ENCODE results near the gene TMCC2.
"Not testable (repeated sequence)": the region's sequence is repeated elsewhere in the genome, so short reads cannot be mapped to it uniquely, and the experiment has no call there.

TMCC2 gene

DNA sequence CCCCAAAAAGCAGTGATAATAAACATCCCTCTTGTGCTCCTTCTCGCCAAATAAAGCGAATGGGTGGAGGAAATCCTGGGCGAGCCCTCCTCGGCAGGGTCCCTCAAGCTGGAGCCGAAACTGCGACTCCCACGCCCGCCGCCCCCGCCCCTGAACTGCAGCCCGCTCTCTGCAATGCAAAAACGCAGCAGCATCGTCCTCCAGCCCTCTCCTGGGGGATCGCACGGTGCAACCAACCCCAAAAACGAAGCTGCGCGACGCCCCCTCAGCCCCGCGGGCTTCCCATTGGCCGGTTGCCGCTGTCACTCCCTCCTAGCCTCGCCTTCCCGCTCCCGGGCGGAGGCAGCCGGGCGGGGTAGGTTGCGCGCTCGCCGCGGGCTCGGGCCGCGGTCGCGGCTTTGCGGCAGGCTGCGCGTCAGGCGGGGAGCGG is at the start of gene TMCC2:
TMCC2 (plus strand) TSS at position 363 of the 430 bp plus-strand sequence. CDS start 619 bp downstream, outside the sequence.
- peak; percentile 46 to 73 (median 58) for DNase-seq

- no peak for DNase-seq
Observed at GRCh38 chr1:205179842-205180241, 47.9 kb upstream of the TMCC2 start.

DNA sequence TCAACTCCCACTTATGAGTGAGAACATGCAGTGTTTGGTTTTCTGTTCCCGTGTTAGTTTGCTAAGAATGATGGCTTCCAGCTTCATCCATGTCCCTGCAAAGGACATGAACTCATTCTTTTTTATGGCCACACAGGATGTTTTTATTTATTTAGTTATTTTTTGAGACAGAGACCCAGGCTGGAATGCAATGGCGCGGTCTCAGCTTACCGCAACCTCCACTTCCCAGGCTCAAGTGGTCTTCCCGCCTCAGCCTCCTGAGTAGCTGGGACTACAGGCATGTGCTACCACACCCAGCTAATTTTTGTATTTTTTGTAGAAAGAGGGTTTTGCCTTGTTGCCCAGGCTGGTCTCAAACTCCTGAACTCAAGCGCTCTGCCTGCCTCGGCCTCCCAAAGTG is 47.4 kb upstream of the TMCC2 start:
- not testable (repeated sequence) for DNase-seq

DNA sequence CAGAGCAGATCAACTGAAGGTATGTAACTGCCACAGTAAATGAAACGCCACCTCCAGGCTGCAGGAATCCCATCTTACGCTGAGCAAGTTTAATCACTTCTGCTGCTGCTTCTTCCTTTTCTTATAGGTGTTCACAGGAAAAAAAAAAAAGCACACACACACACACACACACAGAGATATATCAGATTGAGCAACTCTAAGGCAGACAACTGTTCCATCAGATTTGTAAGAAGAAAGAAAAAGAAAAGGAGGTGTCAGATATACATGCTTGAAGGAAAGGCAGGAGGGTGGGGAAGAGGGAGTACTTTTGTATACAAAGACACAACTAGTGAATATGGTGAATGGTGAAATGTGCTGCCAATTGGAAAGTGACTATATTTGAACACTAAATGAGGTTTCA is 44.8 kb upstream of the TMCC2 start:
- no peak for DNase-seq

GRCh38 chr1:205183676-205184335 is 43.9 kb upstream of the TMCC2 start:
- DNase-seq, result no peak

DNA sequence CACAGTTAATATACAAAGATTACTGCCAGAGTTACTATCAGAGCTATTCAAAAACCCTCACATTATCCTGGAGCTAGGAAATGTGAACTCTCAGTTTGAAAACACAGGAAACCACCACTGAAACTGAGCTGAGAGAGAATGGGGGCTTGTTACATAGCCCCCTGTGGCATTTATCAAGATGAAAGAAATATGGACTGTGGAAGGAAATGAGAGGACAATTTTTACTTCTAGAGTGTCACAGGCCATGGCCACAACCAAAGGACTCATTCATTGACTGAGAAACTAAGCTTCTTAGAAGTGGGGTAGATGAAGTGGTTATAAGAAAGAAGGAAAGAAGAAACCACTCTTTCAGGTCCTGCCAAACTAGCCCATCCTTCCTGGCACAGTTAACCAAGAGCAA is 41.6 kb upstream of the TMCC2 start:
- no peak for DNase-seq

DNA sequence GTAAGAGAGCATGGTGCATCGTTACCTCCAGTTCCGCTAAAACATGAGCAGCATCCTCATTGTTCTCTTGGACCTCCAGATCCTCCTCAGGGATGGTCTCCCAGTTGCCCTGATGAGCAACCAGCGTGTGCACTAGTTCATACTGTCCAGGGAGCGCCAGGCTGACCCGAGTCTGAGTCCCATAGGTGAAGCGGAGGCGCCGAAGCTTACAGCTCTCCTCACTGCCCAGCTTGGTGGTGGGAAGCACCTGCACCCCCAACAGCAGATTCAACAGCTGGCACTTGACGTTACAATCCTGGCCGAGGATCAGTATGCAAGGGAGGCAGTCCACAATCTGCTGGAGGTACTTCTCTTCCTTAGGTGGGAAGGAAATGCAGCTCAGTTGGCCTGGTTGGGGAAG is 40.3 kb upstream of the TMCC2 start:
- no peak for DNase-seq

DNA sequence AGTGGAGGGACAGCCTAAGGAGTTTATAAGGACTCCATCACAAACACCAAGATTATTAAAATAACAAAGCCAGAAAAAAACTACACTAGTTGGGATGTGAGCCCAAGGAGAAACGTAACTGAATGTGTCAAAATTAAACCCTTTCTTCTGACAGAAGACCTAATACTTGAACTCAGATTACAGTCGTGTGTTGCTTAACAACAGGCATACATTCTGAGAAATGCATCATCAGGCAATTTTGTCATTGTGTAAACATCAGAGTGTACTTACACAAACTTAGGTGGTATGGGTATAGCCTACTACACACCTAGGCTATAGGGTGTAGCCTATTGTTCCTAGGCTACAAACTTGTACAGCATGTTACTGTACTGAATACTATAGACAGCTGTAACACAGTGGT is 39.6 kb upstream of the TMCC2 start:
- no peak for DNase-seq

GRCh38 chr1:205188596-205188995 is 39.1 kb upstream of the TMCC2 start:
- no peak for DNase-seq

DNA sequence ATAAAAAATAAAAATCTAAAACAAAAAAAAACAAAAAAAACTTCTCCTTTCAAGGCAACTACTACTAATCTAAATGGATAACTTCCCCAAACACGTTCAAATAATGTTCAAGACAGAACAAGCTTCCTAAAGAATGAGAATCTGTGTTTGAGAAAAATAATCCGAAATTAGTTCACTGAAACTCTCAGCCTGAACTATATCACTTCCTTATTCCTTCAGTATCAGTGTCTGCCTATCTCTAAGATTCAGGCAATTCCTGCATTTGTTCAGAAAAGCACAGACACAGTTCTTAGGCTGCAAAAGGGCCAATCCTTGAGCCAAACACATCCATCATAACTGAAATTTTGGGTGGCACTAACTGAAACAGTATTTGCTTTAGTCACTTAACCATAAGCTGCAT is 38.6 kb upstream of the TMCC2 start:
- no peak for DNase-seq

GRCh38 chr1:205190845-205191577 is 36.7 kb upstream of the TMCC2 start:
- no peak for DNase-seq

- DNase-seq, result no peak
Observed at GRCh38 chr1:205191622-205192021, 36.1 kb upstream of the TMCC2 start.

GRCh38 chr1:205192287-205192686 is 35.5 kb upstream of the TMCC2 start:
- DNase-seq, result no peak

- peak in 1 of 4 experiments; percentile 1 for DNase-seq
Observed at GRCh38 chr1:205199090-205199930, 28.4 kb upstream of the TMCC2 start.

DNA sequence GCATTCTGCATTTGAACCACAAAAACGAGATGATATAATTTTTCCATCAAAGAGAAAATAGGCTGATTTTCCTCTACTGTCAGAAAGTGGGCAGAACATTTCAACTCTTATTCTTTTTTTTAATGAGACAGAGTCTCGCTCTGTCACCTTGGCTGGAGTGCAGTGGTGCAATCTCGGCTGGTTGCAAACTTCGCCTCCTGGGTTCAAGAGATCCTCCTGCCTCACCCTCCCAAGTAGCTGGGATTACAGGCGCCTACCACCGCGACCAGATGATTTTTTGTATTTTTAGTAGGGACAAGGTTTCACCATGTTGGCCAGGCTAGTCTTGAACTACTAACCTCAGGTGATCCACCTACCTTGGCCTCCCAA is 27.8 kb upstream of the TMCC2 start:
- no peak for DNase-seq

- DNase-seq, result no peak
Observed at GRCh38 chr1:205204552-205204951, 23.2 kb upstream of the TMCC2 start.

DNA sequence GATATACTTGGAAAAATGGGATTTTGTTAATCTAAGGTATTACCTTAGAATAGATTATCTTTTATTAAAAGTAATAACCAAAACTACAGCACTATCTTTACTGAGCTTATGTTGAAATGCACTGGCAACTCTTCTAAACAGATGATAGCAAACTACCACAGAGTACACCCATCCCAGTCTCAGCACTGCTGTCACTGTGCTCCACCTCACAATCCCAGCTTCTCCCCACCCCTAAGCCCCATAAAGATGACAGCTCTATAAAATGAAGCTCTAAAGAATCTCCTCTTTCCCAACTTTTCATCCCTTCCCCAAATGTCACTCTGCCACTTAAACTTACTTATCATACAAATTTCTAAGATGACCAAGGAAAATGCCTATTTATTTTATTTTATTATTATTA is 22.7 kb upstream of the TMCC2 start:
- no peak for DNase-seq

DNA sequence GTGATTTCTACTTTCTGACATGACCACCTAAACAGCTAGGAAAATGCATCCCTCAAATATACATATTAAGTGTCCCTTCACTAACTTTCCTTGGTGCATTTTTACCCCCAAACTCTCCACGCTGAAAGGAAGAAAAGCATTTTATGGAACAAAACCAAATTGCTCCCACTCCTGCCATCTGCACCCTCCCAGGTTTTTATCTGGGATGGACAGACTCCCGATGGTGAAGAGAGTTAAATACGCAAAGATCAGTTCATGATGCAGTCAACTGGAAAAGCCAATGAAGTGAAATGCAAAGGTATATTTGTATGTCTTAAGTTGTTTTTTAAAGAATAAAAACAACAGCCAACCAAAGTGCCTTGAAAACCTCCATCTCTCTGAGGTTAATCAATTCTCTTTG is 18.9 kb upstream of the TMCC2 start:
- no peak for DNase-seq

- peak in 1 of 4 experiments; percentile 24 for DNase-seq
Observed at GRCh38 chr1:205210756-205211168, 17.0 kb upstream of the TMCC2 start.

- DNase-seq, result peak; percentile 78 to 84 (median 83)
Observed at GRCh38 chr1:205211169-205211838, 16.4 kb upstream of the TMCC2 start, which contains the start of gene DSTYK. Gene DSTYK (minus strand): TSS chr1:205211702. CDS start chr1:205211535, 167 bp downstream.

DNA sequence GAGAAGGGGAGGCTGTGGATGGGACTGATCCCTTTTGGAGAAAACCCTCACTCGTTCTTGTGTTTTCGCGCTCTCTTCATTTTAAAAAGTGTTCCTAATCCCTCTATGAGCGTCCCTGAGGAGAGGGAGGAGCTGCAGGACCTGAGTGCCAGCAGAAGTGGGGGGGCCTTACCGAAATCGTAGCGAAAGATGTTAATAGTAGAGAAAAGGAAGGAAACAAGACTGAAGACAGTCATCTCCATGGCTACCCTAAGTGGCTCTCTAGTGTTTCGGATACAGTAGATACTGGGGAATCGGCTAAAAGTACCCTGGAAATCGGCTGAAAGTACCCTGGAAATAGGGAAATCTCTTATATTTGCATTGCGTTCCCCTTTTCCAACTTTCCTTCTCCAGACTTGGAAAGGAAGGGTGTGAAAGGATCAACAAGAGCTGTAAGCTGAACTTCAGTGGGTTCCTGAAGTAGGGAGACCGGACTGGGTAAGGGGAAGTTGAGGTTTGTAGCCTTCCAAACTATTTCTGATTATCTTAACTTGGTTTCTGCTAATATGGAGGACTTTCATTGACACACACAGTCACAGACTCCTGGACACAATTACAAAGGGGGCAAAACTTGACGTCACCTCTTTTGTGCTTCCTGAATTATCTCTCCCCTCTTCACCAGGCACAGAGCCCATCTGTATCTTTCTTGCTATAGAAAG is 15.8 kb upstream of the TMCC2 start:
- DNase-seq, result no peak

GRCh38 chr1:205214756-205215155 is 13.0 kb upstream of the TMCC2 start:
- DNase-seq, result no peak
